H1 (cell line): ENCODE measurements around the gene KRTAP4-1.

Experiments used
- MAFK ChIP-seq: IDR thresholded peaks from 2 replicates; pipeline ENCODE4 v1.6.1; 2012; ENCODE audit warnings: low read depth, mild to moderate bottlenecking, improper control_type of control experiment, low read length
- POLR2A ChIP-seq, 2 experiments: IDR thresholded peaks; 1 replicate in 1 of 2; 2 replicates in 1 of 2; pipeline ENCODE4 v1.6.1; 2011; ENCODE audit warnings: low read depth in 2 of 2, low read length in 2 of 2, mild to moderate bottlenecking in 2 of 2; ENCODE audit errors: control extremely low read depth in 1 of 2
- POU5F1 ChIP-seq: IDR thresholded peaks from 2 replicates; pipeline ENCODE4 v1.6.1; 2011; ENCODE audit warnings: low read depth, mild to moderate bottlenecking, low read length, moderate library complexity
- SAP30 ChIP-seq: fragments of 300-600 bp; sonication (generic); IDR thresholded peaks from 2 replicates; pipeline ENCODE4 v1.7.1; 2012; ENCODE audit warnings: low read length, moderate library complexity, mild to moderate bottlenecking, inconsistent platforms; ENCODE audit not compliant: insufficient read depth, insufficient replicate concordance

GRCh38 chr17:41177727-41178271 is 6.9 kb downstream of the KRTAP4-1 start, which contains the start of gene KRTAP4-2:
- TF ChIP-seq MAFK (no peak), SAP30 (no peak), POLR2A (IDR thresholded peaks at IDR 0.05; ENCODE audit: control extremely low read depth in 1 of 2, low read depth in 2 of 2, low read length in 2 of 2) (no peak), POU5F1 (no peak)
